ENCODE results near the gene FBL. TPM values are rescaled to one million over a fixed set of nuclear protein-coding genes. Genes with fewer than 3 reads are reported as not detected.

The FBL gene
- polyA plus RNA-seq, 1 experiment, result 372 TPM

DNA sequence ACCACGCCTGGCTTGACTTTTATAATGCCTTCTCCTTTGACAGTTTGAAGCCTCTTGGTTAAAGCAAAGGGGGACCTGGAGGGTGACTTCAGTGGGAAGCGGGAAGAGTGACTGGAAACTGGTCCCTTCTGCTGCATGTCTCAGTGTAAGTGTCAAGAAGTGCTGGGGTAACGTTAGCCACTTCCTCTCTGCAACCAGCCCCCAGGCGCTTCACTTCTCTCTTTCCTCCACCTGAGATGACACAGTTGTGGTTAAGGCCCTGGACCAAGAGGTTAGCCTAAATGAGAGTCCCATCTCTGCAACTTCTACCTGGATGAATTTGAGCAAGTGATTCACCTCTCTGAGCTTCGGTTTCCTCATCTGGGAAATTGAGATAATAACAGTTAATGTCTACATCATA, 51.2 kb downstream of the FBL start:
- no peak for TF ChIP-seq CTCF (IDR thresholded peaks at IDR 0.05; ENCODE audit: insufficient read depth, low read depth, low read length)
- DNase-seq (ENCODE audit: low read depth), result no peak
- CTCF ChIA-PET, result interaction anchor here (0.9 to 2.3 kb wide), 5 partner anchors 18 to 51 kb away, joined by 3 to 18 read pairs (median 4); partner anchors contain the start of gene FBL
- Histone ChIP-seq H3K4me3 (ENCODE audit: low read depth, low read length) (no peak overlapping the region), H3K36me3 (ENCODE audit: control insufficient read depth, insufficient read depth, low read length) (no peaks in the 10 kb centered on the region), H3K27me3 (ENCODE audit: control insufficient read depth, insufficient read depth, low read length) (no peaks in the 10 kb centered on the region; the same call in 1 of the 2 replicates)
- POLR2A ChIA-PET, result no interaction called here

DNA sequence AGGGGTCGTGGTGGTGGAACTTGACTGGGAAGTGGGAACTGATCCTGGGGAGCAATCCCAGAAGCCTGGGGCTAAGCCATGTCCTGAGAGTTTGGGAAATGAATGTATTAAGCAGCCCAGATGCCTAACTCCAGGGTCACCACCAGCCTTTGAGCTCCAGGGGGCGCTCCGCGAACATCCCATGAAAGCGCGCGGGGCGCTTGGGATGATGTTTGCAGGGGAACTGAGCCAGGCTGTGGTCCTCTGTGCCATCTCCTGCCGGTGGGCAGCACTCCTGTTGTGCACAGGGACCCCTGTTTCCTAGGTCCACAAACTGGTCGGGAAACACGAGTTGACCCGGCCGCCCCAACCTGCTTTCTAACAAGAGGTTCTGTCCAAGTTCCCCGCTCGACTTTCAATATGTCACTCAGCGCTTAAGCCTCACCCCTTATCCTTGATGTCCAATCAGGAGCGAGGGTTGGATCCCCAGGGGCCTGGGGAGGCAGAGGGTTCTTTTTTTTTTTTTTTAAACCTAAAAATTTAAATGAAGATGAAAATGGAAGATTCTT, 53.1 kb downstream of the FBL start:
- Histone ChIP-seq H3K36me3 (ENCODE audit: control insufficient read depth, insufficient read depth, low read length) (no peaks in the 10 kb centered on the region), H3K4me3 (ENCODE audit: low read depth, low read length) (peak overlapping the region; percentile 58), H3K27me3 (ENCODE audit: control insufficient read depth, insufficient read depth, low read length) (no peaks in the 10 kb centered on the region; the same call in 1 of the 2 replicates)
- DNase-seq (ENCODE audit: low read depth), result peak; percentile 19
- TF ChIP-seq CTCF (IDR thresholded peaks at IDR 0.05; ENCODE audit: insufficient read depth, low read depth, low read length), result peak; percentile 98
- ChIA-PET POLR2A (no interaction called here), CTCF (interaction anchor here (0.6 to 7.3 kb wide), 19 partner anchors 9 to 375 kb away, joined by 3 to 104 read pairs (median 5); partner anchors contain the start of genes DYRK1B, FBL and PSMC4)

GRCh38 chr19:39788244-39788643, 57.9 kb downstream of the FBL start:
- POLR2A ChIA-PET, result no interaction called here

More at GRCh38 chr19:39788244-39788643, 57.9 kb downstream of the FBL start:
- no peaks in the 10 kb centered on the region for H3K36me3 ChIP-seq (ENCODE audit: control insufficient read depth, insufficient read depth, low read length)
- no peaks in the 10 kb centered on the region for H3K27me3 ChIP-seq (ENCODE audit: control insufficient read depth, insufficient read depth, low read length)
- no peak for DNase-seq (ENCODE audit: low read depth)
- CTCF ChIA-PET, result interaction anchor here (7.3 kb wide), 1 partner anchor 56 kb away, joined by 104 read pairs; the partner anchor contains the start of gene FBL
- H3K4me3 ChIP-seq (ENCODE audit: low read depth, low read length), result no peak overlapping the region
- TF ChIP-seq CTCF (IDR thresholded peaks at IDR 0.05; ENCODE audit: insufficient read depth, low read depth, low read length), result no peak

Small RNA genes lying within 50 kb of the gene (small RNA-seq; reads per million reads assigned to genes)
- gene MIR6719 (ENCODE audit: insufficient read length, low read depth, low replicate concordance), result not detected

Other genes starting within 250 kb of the FBL start
- gene LGALS13, start 243.9 kb downstream of the FBL start, polyA plus RNA-seq (2011; rRNA removed), result not detected in 2 replicates
- gene LGALS16, start 190.5 kb downstream of the FBL start, polyA plus RNA-seq (2011; rRNA removed), result not detected in 2 replicates
- not detected in 2 replicates for gene LGALS14, start 141.9 kb downstream of the FBL start, polyA plus RNA-seq (2011; rRNA removed)
- not detected in 2 replicates for gene CLC, start 108.3 kb downstream of the FBL start, polyA plus RNA-seq (2011; rRNA removed)
- gene LEUTX, start 67.5 kb downstream of the FBL start, polyA plus RNA-seq (2011; rRNA removed), result not detected in 2 replicates
- 6.6 and 8.4 TPM in 2 replicates for gene DYRK1B, start 12.2 kb downstream of the FBL start, polyA plus RNA-seq (2011; rRNA removed)
- gene FCGBP, start 88.3 kb upstream of the FBL start, polyA plus RNA-seq (2011; rRNA removed), result 0.01 TPM in 1 of 2 replicates, not detected in the other
- gene PSMC4, start 124.8 kb upstream of the FBL start, polyA plus RNA-seq (2011; rRNA removed), result 71.5 and 105 TPM in 2 replicates
- gene ZNF546, start 150.7 kb upstream of the FBL start, polyA plus RNA-seq (2011; rRNA removed), result 1.4 and 1.9 TPM in 2 replicates
- 2.3 and 7.4 TPM in 2 replicates for gene ZNF780B, start 209.9 kb upstream of the FBL start, polyA plus RNA-seq (2011; rRNA removed)
- 4.2 and 8.1 TPM in 2 replicates for gene ZNF780A, start 244.6 kb upstream of the FBL start, polyA plus RNA-seq (2011; rRNA removed)

Measured in BJ (cell line).